ENCODE data around the gene CCDC192.

The CCDC192 gene

DNA sequence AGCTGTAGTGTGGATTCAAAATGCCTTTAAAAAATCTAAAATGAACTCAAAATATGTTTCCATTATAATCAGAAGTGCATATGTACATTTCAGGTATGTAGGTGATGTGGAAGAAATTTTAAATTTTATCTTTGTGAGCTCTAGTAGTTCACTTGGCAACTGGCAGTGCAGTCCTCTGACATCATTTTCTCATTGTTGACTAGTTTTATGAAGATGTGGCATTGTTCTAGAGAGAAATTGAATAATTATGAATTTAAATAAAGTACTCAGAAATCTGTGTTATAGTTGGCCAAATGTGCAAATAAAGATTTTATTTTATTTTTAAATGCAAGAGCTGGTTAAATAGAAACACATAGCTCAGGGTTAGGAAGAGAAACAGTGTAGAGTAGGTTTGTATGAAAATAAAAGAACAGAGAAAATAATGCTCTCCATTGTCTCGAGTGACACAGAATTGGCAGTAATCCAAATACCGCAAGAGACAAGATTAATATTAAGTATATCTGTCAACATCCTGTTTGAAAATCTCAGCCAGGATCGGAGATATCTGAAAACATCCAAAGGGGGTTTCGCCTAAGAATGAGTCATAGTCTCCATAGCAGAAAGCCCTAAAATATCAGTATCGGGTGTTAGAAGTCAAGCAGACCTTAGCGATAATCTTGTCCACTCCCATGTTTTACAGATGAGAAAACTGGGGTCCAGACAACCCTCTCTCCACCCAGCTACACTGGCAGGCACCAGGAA, 189.4 kb downstream of the CCDC192 start:
- DNase-seq, result no peak

DNA sequence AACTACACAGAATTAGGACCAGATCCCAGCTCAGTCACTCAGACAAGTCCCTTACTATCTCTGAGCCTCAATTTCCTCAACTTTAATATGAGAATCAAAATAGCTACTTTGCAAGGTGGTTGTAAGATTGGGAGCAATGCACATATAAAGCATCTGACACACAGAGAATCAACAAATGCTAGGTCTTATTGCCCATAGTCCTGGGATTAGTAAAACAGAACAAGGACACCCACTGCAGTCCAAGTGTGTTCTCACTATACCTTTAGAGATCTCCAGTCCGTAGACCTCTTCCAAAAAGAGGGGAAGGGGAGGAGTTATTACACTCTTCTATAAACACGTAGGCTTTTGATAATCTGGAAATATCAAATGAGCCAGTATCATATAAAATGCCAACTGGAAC, 190.0 kb downstream of the CCDC192 start:
- DNase-seq, result no peak

DNA sequence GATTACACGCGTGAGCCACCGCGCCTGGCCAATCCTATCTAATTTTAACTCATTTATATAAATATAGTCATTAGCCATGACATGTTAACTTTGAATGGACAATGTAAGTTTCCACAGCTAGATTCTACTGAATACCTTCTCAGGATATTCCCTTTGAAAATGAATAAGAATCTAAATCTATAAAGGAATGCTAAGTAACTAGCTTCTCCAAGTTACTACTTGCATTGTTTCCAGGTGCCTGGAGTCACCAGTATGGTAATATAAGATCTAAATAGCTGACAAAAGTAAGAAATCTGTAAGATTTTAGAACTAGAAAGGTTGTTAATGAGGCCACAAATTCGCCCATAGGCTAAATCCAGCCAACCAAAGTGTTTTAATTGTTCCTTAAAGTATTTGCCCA, 191.3 kb downstream of the CCDC192 start:
- DNase-seq, result no peak

DNA sequence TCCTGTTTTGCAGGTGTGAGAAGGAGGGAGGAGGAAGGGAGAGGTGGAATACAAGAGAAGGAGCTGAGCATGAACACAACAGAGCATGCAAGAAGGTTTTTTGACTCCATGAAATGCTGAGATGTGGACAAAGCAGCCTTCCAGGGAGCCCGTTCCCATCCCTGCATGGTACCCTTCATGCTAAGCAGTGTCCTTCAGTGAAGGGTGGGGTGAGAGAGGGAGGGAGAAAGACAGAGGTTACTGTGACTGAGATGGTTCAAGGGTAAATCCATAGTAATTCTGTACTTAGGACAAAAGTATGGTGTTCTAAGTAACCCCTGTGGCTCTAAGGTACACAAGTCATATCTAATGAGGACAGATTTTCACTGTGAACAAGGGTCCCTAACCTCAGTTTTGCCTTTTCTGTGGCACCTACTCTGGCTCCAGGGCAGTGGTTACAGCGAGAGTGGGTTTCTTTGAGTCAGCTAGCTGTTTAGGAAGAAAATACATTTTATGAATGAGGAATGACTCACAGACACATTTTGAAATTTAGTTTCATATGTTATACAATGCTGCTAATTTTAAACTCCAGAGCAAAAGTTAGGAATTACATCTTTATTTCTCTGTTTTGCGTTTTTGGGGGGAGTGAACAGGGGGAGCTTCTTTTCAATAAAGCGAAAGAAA, 195.5 kb downstream of the CCDC192 start:
- no peak for DNase-seq

DNA sequence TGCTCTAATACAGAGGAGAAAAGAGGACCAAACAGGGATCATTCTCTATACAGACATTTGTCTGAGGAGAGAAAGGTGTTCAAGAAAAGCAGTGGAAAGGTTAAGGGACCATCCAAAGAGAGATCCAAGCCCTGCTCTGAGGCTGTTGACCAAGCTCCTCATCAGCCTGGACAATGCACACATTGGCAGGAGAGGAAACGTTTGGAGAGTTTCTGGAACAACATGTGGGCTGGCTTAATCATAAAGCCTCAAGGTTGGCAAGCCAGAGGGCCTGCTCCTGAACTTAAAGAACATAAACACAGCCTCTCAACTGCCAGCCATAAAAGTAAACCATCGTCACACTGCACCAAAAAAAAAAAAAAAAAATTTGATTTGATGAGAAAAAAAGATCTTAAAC, 196.0 kb downstream of the CCDC192 start:
- DNase-seq, result no peak

DNA sequence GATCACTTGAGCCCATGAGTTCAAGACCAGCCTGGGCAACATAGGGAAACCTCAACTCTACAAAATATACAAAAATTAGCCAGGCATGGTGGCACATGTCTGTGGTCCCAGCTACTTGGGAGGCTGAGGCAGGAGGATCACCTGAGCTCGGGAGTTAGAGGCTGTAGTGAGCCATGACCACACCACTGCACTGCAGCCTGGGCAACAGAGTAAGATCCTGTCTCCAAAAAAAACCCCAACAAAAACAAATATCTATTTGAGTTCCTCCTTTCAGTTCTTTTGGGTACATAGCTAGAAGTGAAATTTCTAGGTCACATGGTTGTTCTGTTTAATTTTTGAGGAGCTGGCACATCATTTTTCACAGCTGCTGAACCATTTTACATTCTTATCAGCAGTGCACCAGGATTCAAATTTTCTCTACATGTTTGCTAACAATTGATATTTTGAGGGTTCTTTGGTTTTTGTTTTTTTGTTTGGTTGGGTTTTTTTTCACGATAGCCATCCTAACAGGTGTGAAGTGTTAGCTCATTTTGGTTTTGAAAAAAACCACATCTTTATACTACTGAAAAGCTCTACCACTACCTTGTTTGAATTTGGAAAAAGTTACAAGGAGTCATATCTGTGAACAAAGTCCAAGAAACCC, 203.5 kb downstream of the CCDC192 start:
- no peak for DNase-seq

DNA sequence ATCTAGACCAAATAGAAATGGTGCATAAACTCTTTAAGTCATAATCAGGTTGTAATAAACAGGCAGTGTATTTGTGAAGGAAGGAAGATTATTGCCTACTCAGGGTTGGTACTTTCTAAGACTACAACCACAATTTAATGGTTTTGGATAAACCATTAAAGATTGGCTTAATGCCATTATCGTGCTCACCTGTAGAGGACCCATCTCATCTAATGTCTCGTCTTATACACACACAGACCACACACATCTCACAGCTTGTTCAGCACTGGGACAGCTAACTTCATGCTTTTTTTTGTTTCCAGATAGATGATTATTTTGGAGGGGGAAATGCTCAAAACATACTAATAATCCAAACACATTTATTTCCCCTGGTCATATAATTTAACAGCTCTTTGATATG, 204.7 kb downstream of the CCDC192 start:
- DNase-seq, result no peak

DNA sequence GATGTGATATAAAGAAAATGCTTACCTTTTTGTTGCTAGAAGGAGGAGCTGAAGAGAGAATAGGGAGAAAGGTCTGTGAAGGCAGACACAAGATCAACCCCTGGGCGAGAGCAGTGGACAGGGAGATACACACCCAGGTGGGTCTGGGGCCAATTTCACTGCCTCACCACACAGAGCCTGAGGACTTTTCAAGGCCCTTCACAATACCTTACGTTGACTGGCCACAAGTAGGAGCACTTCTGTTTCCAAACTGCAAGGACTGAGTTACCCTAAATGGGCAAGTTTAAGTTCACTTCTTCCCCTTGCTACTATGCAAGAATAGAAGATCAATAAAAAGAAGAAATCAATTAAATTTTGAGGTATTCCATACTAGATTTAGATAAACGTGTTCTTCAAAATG, 205.9 kb downstream of the CCDC192 start:
- DNase-seq, result no peak

DNA sequence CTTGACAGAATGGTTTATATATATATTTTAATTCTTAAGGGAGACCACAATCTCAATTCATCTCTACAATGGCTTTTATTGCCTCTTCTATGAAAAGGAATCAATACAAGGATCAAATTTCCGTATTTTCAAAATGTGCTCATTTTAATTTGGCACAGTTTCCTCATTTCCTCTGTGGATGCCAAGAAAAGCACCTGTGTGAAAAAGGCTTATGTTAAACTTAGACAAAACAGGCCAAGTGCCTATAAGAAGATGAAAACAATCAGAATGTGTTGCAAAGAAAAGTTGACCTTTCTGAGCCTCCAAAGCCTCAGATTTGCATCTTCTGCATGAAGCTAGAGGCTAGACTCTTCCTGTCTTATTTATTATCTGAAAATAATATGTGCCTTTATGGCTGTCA, 206.6 kb downstream of the CCDC192 start:
- no peak for DNase-seq

DNA sequence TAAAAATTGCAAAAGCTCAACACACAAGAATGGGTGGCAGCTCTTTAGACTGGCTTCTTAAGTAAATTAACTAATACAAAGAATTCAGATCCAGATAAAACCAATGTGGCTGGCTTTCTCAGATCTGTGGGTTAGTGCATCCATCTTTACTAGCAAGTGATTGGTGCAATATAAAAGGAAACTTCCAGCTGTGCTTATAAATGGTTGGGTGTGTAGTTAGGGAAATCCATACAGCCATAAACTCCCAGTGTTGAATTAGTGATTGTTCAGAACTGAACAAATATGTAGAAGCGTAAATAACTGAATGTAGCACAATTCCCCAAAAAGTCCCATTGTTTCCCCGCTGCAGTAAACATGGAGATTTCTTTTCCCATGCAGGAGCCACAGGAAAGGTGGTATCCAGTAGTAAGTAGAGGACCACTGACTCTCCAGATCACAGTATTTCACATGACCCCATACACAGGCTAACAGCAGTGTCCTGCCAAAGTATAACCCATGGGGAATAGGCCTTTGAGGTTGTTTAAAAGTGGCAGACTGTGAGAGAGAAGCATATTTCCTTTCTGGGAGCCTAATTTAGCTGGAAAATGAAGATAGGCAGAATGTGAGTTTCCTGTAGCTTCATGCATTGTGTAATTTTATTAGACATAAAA, 207.2 kb downstream of the CCDC192 start:
- DNase-seq, result no peak

DNA sequence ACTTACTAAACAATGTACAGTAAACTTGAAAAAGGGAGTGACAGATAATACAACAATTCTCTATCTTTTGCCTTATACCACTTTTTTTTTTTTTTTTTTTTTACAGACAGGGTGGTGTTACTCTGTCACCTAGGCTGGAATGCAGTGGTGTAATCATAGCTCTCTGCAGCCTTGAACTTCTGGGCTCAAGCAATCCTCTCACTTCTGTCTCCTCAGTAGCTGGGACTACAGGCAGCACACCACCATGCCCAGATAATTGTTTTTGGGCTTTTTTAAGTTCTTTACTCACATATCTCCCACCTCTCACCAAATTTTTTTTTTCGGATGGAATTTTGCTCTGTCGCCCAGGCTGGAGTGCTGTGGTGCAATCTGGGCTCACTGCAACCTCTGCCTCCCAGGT, 208.4 kb downstream of the CCDC192 start:
- DNase-seq, result no peak

DNA sequence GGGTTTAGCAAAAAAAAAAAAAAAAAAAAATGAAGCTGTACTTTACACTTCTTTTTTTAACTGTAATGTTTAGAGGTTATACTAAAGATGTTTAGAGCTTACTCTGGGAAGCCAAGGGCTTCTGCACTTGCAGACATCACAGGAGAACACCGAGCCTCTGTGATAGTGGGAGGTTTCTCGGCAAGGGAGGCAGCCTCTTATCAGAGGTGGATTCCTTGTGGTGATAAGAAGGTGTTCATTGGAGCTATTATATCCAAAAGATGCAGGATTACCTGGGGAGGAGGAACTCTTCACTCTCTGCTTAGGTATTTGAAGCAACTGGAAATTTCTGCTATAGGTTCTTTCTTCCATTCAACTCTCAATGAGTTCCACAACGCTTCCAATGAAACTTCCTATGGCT, 209.2 kb downstream of the CCDC192 start:
- DNase-seq, result no peak

DNA sequence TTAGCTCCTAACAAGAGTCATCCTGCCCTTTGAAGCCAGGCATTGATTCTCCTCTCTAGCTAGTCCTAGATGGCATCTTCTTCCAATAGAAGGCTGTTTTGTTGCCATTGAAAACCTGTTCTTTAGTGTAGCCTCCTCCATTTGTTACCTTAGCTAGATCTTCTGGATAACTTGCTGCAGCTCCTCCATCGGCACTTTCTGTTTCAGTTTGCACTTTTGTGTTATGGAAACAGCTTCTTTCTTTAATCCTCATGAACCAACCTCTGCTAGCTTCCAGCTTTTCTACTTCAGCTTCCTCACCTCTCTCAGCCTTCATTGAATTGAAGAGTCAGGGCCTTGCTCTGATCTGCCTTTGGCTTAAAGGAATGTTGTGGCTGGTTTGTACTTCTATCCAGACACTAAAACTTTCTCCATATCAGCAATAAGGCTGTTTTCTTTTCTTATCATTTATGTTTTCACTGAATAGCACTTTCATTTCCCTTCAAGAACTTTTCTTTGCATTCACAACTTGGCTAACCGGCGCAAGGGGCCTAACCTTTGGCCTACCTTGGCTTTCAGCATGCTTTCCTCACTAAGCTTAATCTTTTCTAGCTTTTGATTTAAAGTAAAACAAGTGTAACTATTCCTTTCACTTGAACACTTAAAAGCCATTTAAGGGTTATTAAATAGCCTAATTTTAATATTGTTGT, 213.8 kb downstream of the CCDC192 start:
- DNase-seq, result no peak

DNA sequence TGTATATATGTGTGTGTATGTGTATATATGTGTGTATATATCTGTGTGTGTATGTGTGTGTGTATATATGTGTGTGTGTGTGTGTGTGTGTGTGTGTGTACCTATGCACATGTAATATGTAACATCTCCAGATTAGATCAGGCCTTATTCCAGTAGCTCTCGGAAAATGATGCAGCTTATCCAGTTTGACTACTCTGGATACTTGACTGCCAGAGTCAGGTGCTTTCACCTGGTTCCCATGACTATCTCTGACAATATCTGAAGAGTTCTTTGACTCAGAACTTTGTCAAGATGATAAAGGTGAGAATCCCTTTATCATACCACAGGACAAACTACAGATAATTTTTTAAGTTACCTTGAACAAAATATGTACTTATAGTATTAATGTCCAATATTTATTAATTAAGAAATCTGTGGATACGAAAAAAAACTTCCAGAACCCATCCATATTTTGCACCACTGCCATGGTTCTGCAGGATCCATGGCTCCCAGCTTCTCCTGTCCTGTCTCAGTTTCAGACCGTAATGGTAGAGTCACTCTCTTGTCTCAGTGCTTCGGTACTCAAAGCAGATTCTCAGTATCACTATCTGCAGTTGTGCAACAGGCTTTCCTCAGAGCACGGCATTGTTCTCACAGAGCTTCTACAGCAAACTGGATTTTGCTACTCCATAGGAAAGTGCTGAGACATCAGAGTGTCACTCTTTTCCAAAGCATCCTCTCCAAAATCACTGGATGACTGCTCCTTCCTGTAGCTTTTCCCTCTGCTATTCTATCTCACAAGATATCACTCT, 216.0 kb downstream of the CCDC192 start:
- DNase-seq, result no peak

DNA sequence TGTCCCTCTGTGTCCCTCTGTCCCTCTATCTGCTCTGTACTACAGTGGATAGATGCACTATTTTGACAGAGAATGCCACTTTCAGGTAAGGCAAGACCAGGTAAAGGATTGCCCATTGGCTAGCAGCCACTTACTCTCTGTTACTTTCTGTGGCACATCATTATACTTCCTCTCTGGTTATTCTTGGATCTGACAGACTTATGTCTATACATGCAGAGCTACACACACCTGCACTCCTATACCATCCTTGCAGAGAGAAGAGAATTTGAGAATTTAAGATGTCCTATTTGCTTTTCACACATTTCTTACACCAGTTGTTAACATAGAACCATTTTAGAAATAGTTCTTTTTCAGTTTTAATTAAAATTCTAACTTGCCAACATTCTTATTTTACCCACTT, 216.6 kb downstream of the CCDC192 start:
- DNase-seq, result no peak

DNA sequence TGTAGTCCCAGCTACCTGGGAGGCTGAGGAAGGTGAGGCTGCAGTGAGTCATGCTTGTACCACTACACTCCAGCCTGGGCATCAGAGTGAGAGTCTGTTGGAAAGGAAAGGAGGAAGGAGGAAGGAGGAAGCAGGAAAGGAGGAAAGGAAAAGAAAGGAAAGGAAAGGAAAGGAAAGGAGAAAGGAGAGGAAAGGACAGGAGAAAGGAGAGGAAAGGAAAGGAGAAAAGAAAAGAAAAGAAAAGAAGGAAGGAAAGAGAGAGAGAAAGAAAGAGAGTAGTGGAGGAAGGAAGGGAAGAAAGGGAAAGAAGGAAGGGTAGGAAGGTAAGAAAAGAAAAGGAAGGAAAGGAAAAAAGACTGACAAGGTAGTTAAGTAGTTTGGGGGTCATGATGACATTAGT, 217.7 kb downstream of the CCDC192 start:
- DNase-seq, result no peak

DNA sequence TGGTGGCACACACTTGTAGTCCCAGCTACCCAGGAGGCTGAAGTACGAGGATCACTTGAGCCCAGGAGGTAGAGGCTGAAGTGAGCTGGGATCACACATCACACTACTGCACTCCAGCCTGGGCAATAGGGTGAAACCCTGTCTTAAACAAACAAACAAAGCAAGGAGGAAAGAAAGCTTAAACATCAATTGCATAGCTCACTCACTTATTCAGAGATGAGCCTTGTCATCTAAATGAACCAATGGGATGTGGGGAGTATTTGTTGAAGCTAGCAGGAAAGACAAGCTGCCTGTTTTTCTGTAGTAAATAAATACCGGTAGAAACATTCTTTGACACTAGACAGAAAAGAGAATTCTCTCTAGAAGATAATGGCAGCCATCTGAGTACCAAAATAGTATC, 219.4 kb downstream of the CCDC192 start:
- DNase-seq, result no peak

DNA sequence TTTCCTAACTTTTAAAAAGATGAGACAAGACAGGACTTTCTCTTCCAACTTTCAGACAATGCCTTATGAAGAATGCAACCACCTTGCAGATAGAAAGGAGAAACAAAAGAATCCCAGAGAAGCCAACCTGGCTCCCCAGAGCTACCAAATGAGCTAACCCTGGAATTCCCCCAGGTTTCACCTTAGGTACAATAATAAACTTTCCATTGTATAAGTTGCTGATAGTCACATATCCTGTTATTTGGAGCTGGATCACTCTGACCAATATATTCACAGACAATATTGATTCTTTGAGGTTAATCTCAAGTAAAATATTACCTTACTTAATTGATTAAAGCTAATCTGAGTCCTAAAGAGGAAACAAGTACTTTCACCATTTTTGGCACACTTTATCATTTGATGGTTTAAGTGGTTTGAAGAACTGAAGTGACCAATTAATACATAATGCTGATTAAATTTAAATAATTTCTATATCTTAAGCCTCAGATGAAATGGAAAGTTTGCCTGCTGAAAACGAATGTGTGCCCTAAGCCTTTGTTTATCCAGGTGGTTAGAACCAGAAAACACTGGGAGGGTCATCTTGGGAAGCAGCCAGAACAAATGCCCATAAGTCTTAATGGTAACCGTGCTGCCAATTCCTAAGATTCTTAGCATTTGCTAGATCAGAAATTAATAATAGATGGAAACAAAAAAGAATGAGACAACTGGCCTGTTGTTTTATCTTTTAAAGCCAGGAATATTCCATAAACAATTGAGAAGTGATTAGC, 220.8 kb downstream of the CCDC192 start:
- no peak for DNase-seq

DNA sequence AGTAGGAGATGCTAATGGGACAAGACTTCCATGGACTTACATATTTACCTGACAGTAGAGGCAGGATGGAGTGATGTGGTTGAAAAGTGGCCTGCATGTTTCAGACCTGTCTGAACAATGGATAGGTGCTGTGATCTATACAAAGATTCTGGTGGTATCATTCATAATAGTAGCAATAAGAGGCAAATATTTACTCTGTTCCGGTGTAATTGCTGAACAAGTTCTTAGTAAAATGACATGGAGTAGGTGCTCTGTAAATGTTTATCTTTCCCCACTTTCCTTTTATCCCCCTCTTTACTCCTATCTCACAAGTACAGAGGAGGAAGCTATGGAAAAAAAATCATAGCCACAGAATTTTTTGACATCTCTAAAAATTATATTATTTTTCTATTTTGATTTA, 221.4 kb downstream of the CCDC192 start:
- DNase-seq, result no peak

DNA sequence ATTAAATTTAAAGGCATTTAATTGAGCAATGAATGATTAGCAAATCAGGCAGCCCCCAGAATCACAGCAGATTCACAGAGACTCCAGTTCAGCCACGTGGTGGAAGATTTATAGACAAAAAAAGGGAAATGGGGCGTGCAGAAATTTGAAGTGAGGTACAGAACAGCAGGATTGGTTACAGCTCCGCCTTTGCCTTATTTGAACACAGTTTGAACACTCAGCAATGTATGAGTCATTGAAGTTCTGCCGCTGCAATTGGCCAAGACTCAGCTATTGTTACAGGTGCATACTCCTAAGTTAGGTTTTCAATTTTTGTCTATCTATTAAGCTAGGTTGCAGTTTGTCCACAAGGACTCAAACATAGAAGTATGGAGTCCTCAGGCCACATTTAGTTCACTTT, 222.7 kb downstream of the CCDC192 start:
- DNase-seq, result no peak

DNA sequence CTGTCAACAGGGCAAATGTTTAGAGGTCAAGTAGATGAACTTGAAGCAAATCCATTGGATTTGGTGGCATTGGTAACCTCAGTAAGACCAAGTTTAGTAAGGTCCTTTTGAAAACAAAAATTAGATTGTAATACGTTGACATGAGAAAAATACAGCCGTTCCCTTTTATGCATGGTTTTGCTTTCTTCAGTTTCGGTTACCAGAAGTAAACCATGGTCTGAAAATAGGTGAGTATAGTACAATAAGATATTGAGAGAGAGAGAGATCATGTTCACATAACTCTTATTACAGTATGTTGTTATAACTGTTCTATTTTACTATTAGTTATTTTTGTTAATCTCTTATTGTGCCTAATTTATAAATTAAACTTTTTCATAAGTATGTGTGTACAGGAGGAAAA, 223.8 kb downstream of the CCDC192 start:
- no peak for DNase-seq

DNA sequence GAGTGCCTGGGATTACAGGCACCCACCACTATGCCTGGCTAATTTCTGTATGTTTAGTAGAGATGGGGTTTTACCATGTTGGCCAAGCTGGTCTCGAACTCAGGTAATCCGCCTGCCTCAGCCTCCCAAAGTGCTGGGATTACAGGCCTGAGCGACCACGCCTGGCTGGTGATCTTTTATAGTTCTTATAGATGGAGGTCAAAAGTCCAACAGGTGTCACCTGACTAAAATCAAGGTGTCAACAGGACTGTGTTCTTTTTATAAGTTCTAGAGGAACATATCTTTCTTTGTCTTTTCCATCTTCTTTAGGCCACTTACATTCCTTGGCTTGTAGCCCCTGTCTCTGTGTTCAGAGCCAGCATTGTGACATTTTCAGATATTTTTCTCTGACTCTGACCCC, 224.9 kb downstream of the CCDC192 start:
- DNase-seq, result no peak

Data from femur (tissue), 1 donor.